Adrenal gland (tissue), 12 donors: Measurements from ENCODE around the gene RTTN. TPM values are rescaled to one million over a fixed set of nuclear protein-coding genes. Genes with fewer than 3 reads are reported as not detected.

Experiments
- DNase-seq, 7 donors: peaks; one replicate each; pipeline ENCODE4 v3.0.0-alpha.2; 2019 to 2020
- H3K27ac ChIP-seq, 5 donors: fragments of 200-600 bp; sonication (generic) in 4 of 5; 1 replicate in 3 of 5; 2 replicates in 2 of 5; pipeline versions ENCODE4 v1.5.1 to v1.8.0; 2016 to 2020; ENCODE audit warnings: mild to moderate bottlenecking in 1 of 5
- H3K27me3 ChIP-seq: fragments of 200-600 bp; 2 replicates; pipeline ENCODE4 v1.8.0; 2021
- H3K36me3 ChIP-seq, 2 donors: fragments of 200-600 bp; replicated peaks in 1 of 2; 1 replicate in 1 of 2; 2 replicates in 1 of 2; pipeline versions ENCODE4 v1.5.1 to v1.8.0; 2018 to 2022
- H3K4me1 ChIP-seq, 2 donors: fragments of 200-600 bp; replicated peaks in 1 of 2; 1 replicate in 1 of 2; 2 replicates in 1 of 2; pipeline versions ENCODE4 v1.5.1 to v1.8.0; 2018 to 2021
- H3K4me3 ChIP-seq, 4 donors: fragments of 200-600 bp; sonication (generic) in 3 of 4; one replicate each; pipeline ENCODE4 v1.5.1; 2016 to 2018
- H3K9me3 ChIP-seq, 3 donors: fragments of 200-600 bp; sonication (generic) in 1 of 3; replicated peaks in 1 of 3; 1 replicate in 2 of 3; 2 replicates in 1 of 3; pipeline versions ENCODE4 v1.5.1 to v1.8.0; 2016 to 2021
- POLR2A ChIP-seq, 2 donors: fragments of 450-650 bp; IDR thresholded peaks; one replicate each; pipeline ENCODE4 v1.6.1; 2017; ENCODE audit warnings: antibody characterized with exemption in 2 of 2, mild to moderate bottlenecking in 2 of 2, moderate library complexity in 1 of 2
- WGBS, 4 donors: extraction: QIAGEN DNeasy Blood & Tissue Kit in 2 of 4; methylation state at CpG; one replicate each; pipeline versions ENCODE4 v1.1.5 to v1.1.7; 2013 to 2017; 5-methylcytosine and 5-hydroxymethylcytosine counted together
- intact Hi-C, 2 donors: fragments of 100-400 bp; cut with DNase I; formaldehyde crosslinking; loops; one replicate each; pipeline versions ENCODE4 v1.14.1 to v1.15.0; 2022 to 2023
- polyA plus RNA-seq, 3 donors: library from polyadenylated mRNA; stranded (reverse); fragments of 200-250 nt in 2 of 3; fragments of 350-450 nt in 1 of 3; fragmentation: Illumina TruSeq in 1 of 3; extraction: RNeasy Lipid Tissue Mini Kit (QIAGEN cat#74804) in 1 of 3; gene quantifications; one replicate each; pipeline ENCODE4 v1.2.3, GENCODE V29; 2013 to 2014
- total RNA-seq, 9 donors: library from RNA; depleted of rRNA in 4 of 9; stranded (reverse); fragments of >200 nt in 4 of 9; fragments of 120-200 nt in 1 of 9; fragmentation: NEBNext Ultra II Directional in 1 of 9; extraction: Animal tissue kit (Norgen Biotek cat#: 25700) in 1 of 9; gene quantifications; one replicate each; pipeline versions ENCODE4 v1.1.0 to v1.2.4, GENCODE V29; 2013 to 2023
- TF ChIP-seq, protein P1 (sequence below), 6 experiments: fragments of 450-650 bp in 4 of 6; fragments of 200-600 bp in 2 of 6; sonication (generic) in 1 of 6; IDR thresholded peaks; 1 replicate in 5 of 6; 2 replicates in 1 of 6; pipeline versions ENCODE4 v1.5.1 to v1.8.0; 2016 to 2021; ENCODE audit warnings: antibody characterized with exemption in 6 of 6, mild to moderate bottlenecking in 2 of 6, moderate library complexity in 1 of 6
- donor health status: healthy with polysubstance abuse.
- donor health status: Bipolar disorder and iron deficiency.
- donor health status: DM: yes; HTN: yes; CAD: no.
- donor health status: DM: no; HTN: no; CAD: no.
- donor health status: DM: no; HTN: no; CAD: no.
- donor health status: DM: yes; HTN: yes; CAD: no.

Gene RTTN
- total and polyA plus RNA-seq, 12 donors: 4.0 to 22.5 (median 7.5) TPM

DNA sequence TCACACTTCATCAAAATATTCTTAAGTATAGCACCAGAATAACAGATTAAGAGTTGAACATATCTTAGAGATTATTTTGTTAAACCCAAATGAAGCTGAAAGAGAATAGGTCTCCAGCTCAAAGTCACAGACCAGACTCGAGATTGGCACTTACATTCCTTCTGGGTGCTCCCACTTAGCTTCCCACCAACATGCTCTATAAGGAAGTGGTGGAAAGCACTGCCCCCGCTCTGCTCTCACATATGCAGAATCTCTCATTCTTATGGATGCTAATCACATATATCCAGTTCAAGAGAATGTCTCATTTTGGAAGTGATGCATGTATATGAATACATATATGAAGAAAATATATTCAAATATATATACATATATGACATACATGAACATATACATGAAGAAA is 186.4 kb downstream of the RTTN start:
- Histone ChIP-seq H3K36me3 (no peaks in the 10 kb centered on the region), H3K4me1 (no peaks in the 10 kb centered on the region), H3K27ac (no peak overlapping the region), H3K4me3 (no peak overlapping the region), H3K27me3 (no peaks in the 10 kb centered on the region), H3K9me3 (no peaks in the 10 kb centered on the region)
- 81 to 91% (median 90%) methylated on average over 2 of the region's 2 CpGs for WGBS, 4 donors
- no peak for TF ChIP-seq POLR2A (IDR thresholded peaks at IDR 0.05)
- TF ChIP-seq, protein P1, sequence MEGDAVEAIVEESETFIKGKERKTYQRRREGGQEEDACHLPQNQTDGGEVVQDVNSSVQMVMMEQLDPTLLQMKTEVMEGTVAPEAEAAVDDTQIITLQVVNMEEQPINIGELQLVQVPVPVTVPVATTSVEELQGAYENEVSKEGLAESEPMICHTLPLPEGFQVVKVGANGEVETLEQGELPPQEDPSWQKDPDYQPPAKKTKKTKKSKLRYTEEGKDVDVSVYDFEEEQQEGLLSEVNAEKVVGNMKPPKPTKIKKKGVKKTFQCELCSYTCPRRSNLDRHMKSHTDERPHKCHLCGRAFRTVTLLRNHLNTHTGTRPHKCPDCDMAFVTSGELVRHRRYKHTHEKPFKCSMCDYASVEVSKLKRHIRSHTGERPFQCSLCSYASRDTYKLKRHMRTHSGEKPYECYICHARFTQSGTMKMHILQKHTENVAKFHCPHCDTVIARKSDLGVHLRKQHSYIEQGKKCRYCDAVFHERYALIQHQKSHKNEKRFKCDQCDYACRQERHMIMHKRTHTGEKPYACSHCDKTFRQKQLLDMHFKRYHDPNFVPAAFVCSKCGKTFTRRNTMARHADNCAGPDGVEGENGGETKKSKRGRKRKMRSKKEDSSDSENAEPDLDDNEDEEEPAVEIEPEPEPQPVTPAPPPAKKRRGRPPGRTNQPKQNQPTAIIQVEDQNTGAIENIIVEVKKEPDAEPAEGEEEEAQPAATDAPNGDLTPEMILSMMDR (IDR thresholded peaks at IDR 0.05): no peak
- DNase-seq: no peak
- intact Hi-C loops: no loop called here

DNA sequence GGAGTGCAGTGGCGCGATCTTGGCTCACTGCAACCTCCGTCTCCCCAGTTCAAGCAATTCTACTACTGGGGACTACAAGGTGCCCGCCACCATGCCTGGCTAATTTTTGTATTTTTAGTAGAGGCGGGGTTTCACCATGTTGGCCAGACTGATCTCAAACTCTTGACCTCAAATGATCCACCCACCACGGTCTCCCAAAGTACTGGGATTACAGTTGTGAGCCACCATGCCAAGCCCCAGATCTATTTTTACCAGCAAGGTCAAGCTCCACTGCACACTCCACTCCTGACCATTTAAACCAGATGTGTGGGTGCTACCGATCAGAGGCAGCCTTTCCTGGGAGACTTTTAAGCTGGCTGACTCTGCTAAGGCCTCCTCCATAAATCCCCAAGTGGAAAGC is 190.4 kb downstream of the RTTN start:
- H3K4me1 ChIP-seq: no peaks in the 10 kb centered on the region
- no peak overlapping the region for H3K27ac ChIP-seq
- intact Hi-C loops: no loop called here
- no peak overlapping the region for H3K4me3 ChIP-seq
- no peaks in the 10 kb centered on the region for H3K36me3 ChIP-seq
- TF ChIP-seq POLR2A (IDR thresholded peaks at IDR 0.05): no peak
- TF ChIP-seq, protein P1 (IDR thresholded peaks at IDR 0.05): no peak
- peak in 1 of 7 donors; percentile 16 for DNase-seq
- no peaks in the 10 kb centered on the region for H3K9me3 ChIP-seq
- no peaks in the 10 kb centered on the region for H3K27me3 ChIP-seq
- 80 to 88% (median 85%) methylated on average over 6 to 7 of the region's 7 CpGs for WGBS, 4 donors

DNA sequence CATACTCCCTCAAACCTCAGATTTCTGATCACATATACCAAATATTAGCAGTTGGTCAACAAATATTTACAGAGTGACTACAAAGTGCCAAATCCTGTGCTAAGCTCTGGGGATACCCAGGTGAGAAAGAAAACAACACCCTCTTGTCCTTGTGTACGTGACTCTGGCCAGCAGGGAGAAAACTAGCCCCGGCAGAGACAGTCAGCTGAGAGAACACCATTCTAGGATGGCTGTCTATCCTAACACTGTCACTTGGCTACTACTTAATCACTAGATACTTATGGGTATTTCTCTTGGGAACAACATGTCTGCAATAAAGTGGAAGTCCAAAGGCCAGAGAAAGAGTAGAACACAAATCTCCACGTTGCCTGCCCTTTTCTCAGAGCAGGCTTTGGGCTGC is 199.9 kb downstream of the RTTN start:
- Histone ChIP-seq H3K9me3 (no peaks in the 10 kb centered on the region), H3K4me1 (no peaks in the 10 kb centered on the region), H3K4me3 (no peak overlapping the region), H3K27me3 (no peaks in the 10 kb centered on the region), H3K27ac (no peak overlapping the region), H3K36me3 (no peaks in the 10 kb centered on the region)
- intact Hi-C loops: no loop called here
- no peak for DNase-seq
- 80 to 92% (median 85%) methylated on average over 3 of the region's 3 CpGs for whole genome bisulfite sequencing, 4 donors
- TF ChIP-seq, protein P1 (IDR thresholded peaks at IDR 0.05): no peak
- TF ChIP-seq POLR2A (IDR thresholded peaks at IDR 0.05): no peak

DNA sequence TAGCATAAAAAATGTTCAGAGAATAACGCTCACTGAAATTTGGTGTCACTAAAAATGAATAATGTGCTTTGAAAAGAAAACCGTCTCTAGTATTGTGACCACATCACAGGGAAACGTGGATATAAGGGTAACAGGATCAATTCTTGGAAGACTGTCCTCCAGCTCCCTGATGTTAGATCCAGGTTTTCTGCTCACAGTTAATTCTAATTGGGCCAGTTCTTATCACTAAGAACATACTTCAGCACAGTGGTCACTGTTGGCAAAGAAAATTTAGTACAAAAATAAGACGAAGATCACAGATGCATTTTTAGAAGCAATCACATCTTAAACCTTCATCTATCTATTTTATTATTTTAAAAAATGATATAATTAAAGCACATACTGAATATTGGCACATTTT is 200.8 kb downstream of the RTTN start:
- no peak for TF ChIP-seq POLR2A (IDR thresholded peaks at IDR 0.05)
- no peaks in the 10 kb centered on the region for H3K9me3 ChIP-seq
- H3K36me3 ChIP-seq: no peaks in the 10 kb centered on the region
- intact Hi-C loops: no loop called here
- no peak for DNase-seq
- no peaks in the 10 kb centered on the region for H3K27me3 ChIP-seq
- H3K4me1 ChIP-seq: no peaks in the 10 kb centered on the region
- no peak overlapping the region for H3K4me3 ChIP-seq
- H3K27ac ChIP-seq: no peak overlapping the region
- 58 to 71% (median 61%) methylated on average over 4 of the region's 4 CpGs for WGBS, 4 donors

DNA sequence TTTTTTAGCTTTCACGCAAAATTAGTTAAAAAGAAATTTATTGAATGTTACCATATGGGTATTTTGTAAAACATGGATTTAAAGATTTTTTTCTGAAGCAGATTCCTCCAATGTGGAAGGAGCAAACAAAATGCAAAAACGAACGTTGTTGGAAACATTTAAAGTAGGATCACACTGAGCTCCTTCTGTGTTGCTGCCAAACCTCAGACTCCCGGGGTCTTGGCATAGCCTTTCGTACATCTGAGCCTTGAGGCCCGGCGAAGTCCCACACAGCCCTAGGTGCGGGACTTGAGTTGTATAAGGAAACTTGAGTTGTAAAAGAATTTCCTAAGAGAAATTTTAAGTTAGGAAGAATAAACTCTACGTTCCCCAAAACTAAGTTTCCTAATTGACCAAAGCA is 205.8 kb downstream of the RTTN start:
- TF ChIP-seq POLR2A (IDR thresholded peaks at IDR 0.05): no peak
- TF ChIP-seq, protein P1 (IDR thresholded peaks at IDR 0.05): no peak
- intact Hi-C loops: no loop called here
- Histone ChIP-seq H3K4me3 (no peak overlapping the region), H3K9me3 (no peaks in the 10 kb centered on the region), H3K27me3 (no peaks in the 10 kb centered on the region), H3K27ac (no peak overlapping the region), H3K36me3 (no peaks in the 10 kb centered on the region), H3K4me1 (no peaks in the 10 kb centered on the region)
- no peak for DNase-seq
- 80 to 86% (median 85%) methylated on average over 9 of the region's 9 CpGs for WGBS, 4 donors
